Heart left ventricle (tissue), 13 donors: ENCODE measurements around the gene BRICD5.

Source experiments
- CTCF ChIP-seq, 12 donors: fragments of 200-600 bp; sonication (generic) in 4 of 12; IDR thresholded peaks; one replicate each; pipeline versions ENCODE4 v1.5.0 to v1.8.0; 2018 to 2022; ENCODE audit warnings: antibody characterized with exemption in 12 of 12, mild to moderate bottlenecking in 5 of 12
- POLR2A ChIP-seq, 2 donors: fragments of 450-650 bp; IDR thresholded peaks; one replicate each; pipeline ENCODE4 v1.6.1; 2017; ENCODE audit warnings: antibody characterized with exemption in 2 of 2, mild to moderate bottlenecking in 2 of 2, moderate library complexity in 2 of 2
- donor health status: ischemic (EF 13 %, LVEDD 7.1; RV severe dilation, severe dysfunction).
- donor health status: DM: no; HTN: yes; CAD: no.
- donor health status: DM: no; HTN: no; CAD: no.
- donor health status: ischemic (EF 25% LVEDD 6.9; RV normal size, moderate dysfunction).
- donor health status: ischemic (EF 25% LVEDD 5.7; RV mildly dilated, moderate dysfunction).
- donor health status: ischemic (EF 35%, LVEDD 5.7; RV mildly dilated, moderate dysfunction).
- donor health status: nonischemic (EF 11% LVEDD 7.7; RV severe dilation, severe dysfunction).
- donor health status: DM: yes; HTN: yes; CAD: no.
- donor health status: PGD.
- donor health status: ischemic (EF 29% LVEDD 5.4; RV normal size, mild dysfunction).
- donor health status: nonischemic (EF 23%, LVEDD 6.1; RV moderate dilation, normal function).

- TF ChIP-seq CTCF (IDR thresholded peaks at IDR 0.05) (no peak), POLR2A (IDR thresholded peaks at IDR 0.05) (no peak)
These were observed 25.7 kb downstream of the BRICD5 start for GRCh38 chr16:2184962-2185361.
